ENCODE data around the gene ORM1. TPM values are rescaled to one million over a fixed set of nuclear protein-coding genes. Genes with fewer than 3 reads are reported as not detected.

Gene ORM1
- total RNA-seq, 1 experiment from 2014 or later, result 4.4 TPM

- no peaks in the 10 kb centered on the region for H3K79me2 ChIP-seq (ENCODE audit: insufficient read depth, low read length)
- Mint-ChIP-seq H3K4me1 (peaks cover 0 to 5% of the 10 kb centered on the region in 2 experiments; a peak in 3 of 4 replicates), H3K4me3 (no peak overlapping the region), H3K36me3 (ENCODE audit: insufficient read depth in 1 of 3, low read depth in 3 of 3) (peaks cover 0 to 7% (median 0%) of the 10 kb centered on the region in 3 experiments; a peak in 3 of 7 replicates), H3K27me3 (ENCODE audit: low read depth) (no peaks in the 10 kb centered on the region; the same call in none of the 2 replicates), H3K9me3 (no peaks in the 10 kb centered on the region), H3K27ac (no peak overlapping the region)
- WGBS (ENCODE audit: extremely low coverage, insufficient read length, low lambda C conversion rate), result no CpG with 5 or more reads among the region's 8 CpGs
- no peaks in the 10 kb centered on the region for H3K9me3 ChIP-seq (ENCODE audit: control insufficient read depth, low read depth, low read length)
- no peak overlapping the region for H2BK12ac ChIP-seq (ENCODE audit: insufficient read length, low read depth, low read length)
- no peak overlapping the region for H2AK5ac ChIP-seq (ENCODE audit: insufficient read length, low read length)
- H3K23me2 ChIP-seq (ENCODE audit: insufficient read length, low read depth, low read length, poor library complexity, severe bottlenecking), result no peaks in the 10 kb centered on the region
- no peaks in the 10 kb centered on the region for H3K4me1 ChIP-seq (ENCODE audit: insufficient read depth, low read length)
- no peak overlapping the region for H2BK5ac ChIP-seq (ENCODE audit: insufficient read length, low read length)
- H2BK120ac ChIP-seq (ENCODE audit: low read depth, low read length, poor library complexity, severe bottlenecking), result no peak overlapping the region
- H3K27ac ChIP-seq (ENCODE audit: insufficient read length, low read depth, low read length), result no peak overlapping the region
- H3K79me1 ChIP-seq (ENCODE audit: insufficient read depth, low read depth, low read length, poor library complexity, severe bottlenecking), result no peaks in the 10 kb centered on the region
- H3K4me2 ChIP-seq (ENCODE audit: insufficient read depth, insufficient read length, low read length), result no peak overlapping the region
- no peak overlapping the region for H2AFZ ChIP-seq (ENCODE audit: low read length)
- no peak overlapping the region for H3K4ac ChIP-seq (ENCODE audit: low read depth, low read length)
- no peak overlapping the region for H4K91ac ChIP-seq (ENCODE audit: insufficient read length, low read depth, low read length)
- H3K9ac ChIP-seq (ENCODE audit: extremely low read depth, insufficient read length, low read length), result no peak overlapping the region
- no peak overlapping the region for H3K14ac ChIP-seq (ENCODE audit: insufficient read depth, low read length)
- no peak overlapping the region for H3K56ac ChIP-seq (ENCODE audit: insufficient read length, low read depth, low read length)
- H2BK15ac ChIP-seq (ENCODE audit: low read depth, low read length), result no peak overlapping the region
- H4K8ac ChIP-seq (replicated peaks; ENCODE audit: insufficient read length, low read depth, low read length), result no peak overlapping the region
- no peak overlapping the region for H3K23ac ChIP-seq (ENCODE audit: insufficient read length, low read depth, low read length)
- H3K18ac ChIP-seq (ENCODE audit: insufficient read length, low read depth, low read length), result no peak overlapping the region
- no peak for DNase-seq
- H3T11ph ChIP-seq (ENCODE audit: low read length), result no peak overlapping the region
- no peaks in the 10 kb centered on the region for H3K27me3 ChIP-seq (ENCODE audit: insufficient read depth, low read length)
- no peak overlapping the region for H2BK20ac ChIP-seq (ENCODE audit: low read depth, low read length, poor library complexity, severe bottlenecking)
- no peaks in the 10 kb centered on the region for H4K20me1 ChIP-seq (ENCODE audit: control insufficient read depth, insufficient read depth, insufficient read length)
- no peak for TF ChIP-seq CTCF (conservative IDR thresholded peaks at IDR 0.05)
- H4K5ac ChIP-seq (ENCODE audit: insufficient read length, low read depth, low read length), result no peak overlapping the region
Observed at GRCh38 chr9:114312513-114312875, 10.4 kb upstream of the ORM1 start.
